ENCODE data around the gene PGLYRP2.

PGLYRP2 gene

DNA sequence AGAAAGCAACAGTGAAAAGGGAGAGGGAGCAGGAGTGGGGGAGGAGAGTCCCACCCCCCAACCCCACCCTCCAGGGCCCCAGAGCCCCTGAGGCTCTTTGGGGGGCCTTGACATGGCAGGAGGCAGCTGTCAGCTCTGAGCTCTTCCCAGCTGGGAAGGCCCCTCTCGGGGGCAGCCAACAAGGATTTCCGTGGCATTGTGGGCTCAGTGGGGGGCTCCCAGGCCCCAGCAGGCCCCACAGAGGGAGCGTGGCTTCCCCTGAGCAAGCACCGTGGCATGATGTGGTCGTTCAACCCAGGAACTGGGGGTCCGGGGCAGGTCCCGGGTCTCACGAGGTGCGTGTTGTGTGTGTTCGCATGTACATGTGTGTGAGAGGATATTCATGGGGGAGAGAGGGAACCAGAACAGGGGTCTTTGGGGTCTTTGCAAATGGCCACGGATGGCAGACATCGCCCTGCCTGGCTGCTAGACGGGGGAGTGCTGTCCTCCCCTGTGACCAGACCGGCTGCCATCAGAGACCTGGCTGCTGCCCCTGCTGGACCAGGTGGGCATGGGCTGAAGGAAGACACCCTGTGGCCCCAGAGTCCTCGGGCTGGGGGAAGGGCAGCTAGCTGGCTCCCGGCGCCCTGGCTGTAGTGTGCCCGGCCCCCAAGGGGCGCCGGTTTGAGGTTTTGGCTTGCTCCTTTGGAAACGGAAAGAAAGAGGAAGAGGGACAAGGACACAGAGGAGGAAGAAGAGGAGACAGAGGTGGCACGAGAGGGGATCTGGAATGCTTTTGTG, 56.8 kb downstream of the PGLYRP2 start:
- DNase-seq = no peak

DNA sequence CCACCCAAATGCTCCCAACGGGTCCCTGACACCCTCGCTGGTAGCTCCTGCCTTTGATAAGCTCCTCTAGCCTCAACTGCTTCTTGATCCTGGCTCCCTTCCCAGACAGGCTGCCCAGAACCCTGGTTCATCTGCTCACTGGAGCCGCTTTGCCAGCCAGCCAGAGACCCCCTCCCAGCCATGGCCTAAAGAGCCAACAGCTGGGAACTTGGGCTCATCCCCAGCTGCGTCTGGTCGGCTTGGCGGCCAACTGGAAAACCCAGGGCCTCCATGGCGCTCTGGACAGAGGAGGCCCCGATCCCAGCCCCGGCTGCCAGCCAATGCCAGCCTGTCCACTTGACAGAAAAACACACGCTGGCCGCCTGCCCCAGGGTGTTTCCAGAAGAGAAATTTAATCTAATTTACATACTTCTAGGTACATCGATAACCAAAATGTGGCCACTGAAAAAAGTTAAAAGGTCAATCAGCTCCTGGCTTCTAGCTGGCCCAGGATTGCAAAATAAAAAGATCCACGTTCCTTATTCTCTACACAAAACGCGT, 57.5 kb downstream of the PGLYRP2 start:
- DNase-seq = no peak

- DNase-seq = no peak
Observed at GRCh38 chr19:15421136-15421695, 58.1 kb downstream of the PGLYRP2 start.

GRCh38 chr19:15419413-15420025, 59.8 kb downstream of the PGLYRP2 start:
- DNase-seq = no peak
